GM12874 (cell line): ENCODE data around the gene CENPP.

Experiments
- CTCF ChIP-seq: IDR thresholded peaks from 2 replicates; pipeline ENCODE4 v1.5.1; 2011; ENCODE audit warnings: low read depth, mild to moderate bottlenecking, control low read depth, low read length, moderate library complexity; ENCODE audit not compliant: insufficient read depth

The CENPP gene

DNA sequence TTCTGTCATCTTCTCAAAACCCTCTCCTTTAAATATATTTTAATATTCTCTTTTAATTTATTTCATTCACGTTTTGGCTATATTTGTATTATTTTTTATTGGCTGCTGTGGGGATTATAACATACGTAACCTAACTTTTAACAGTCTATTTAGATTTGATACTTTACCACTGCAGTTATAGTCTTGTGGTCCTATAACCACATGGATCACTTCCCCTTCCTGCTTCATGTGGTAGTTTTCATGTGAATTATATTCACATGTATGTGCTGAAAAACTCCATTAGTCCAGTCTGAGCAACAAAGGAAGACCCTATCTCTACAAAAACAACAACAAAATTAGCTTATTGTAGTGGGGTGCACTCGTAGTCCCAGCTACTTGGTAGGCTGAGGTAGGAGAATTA is 34.3 kb downstream of the CENPP start:
- no peak for TF ChIP-seq CTCF

DNA sequence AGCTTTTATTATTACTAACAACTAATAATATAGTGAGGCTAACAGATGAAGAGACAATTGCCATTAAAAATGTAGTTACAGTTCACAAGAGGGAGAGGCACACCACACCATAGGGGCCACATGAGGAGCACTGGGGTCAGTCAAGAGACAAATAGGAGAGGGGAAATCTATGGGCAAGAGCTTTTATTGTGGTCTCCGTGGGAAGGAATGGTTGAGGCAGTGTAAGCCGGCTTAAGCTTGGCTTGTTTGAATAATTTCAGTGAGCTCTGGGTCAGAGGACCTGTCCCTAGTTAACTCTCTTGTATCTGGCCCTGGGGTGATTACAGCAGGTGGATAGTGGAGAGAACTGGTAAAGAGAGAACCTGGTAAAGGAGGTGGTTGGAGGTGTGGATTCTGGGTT is 43.3 kb downstream of the CENPP start:
- TF ChIP-seq CTCF = no peak

DNA sequence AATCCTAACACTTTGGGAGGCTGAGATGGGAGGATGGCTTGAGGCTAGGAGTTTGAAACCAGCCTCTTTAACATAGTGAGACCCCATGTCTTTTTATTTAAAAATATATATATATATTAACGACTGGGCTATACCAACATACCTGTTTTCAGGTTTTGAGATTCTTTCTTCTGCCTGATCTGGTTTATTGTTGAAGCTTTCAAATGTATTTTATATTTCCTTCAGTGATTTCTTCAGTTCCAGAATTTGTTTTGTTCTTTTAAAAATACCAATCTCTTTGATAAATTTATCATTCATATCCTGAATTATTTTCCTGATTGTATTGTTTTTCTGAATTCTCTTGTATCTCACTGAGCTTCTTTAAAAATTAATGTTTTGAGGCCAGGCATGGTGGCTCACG is 47.4 kb downstream of the CENPP start:
- no peak for TF ChIP-seq CTCF

GRCh38 chr9:92377876-92378275 is 52.1 kb downstream of the CENPP start:
- TF ChIP-seq CTCF = no peak

GRCh38 chr9:92378865-92379560 is 53.3 kb downstream of the CENPP start:
- TF ChIP-seq CTCF = no peak

DNA sequence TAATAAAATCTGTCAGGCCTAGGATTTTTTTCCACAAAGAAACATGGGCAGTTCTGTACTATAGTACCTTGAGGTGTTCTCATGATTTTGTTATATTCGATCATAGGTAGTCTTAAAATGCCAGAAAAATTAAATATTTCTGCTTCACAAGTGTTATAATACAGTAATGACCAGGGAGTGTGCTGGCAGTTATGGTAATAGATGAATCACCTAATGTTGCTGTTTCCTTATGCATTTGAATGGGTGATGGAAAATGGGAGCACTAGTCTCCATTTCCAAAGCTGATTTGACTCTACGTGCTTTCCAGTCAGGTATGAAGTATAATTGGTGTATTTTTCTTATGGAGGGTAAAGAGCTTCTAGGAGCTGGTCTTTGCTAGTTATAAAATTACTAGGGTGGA is 54.9 kb downstream of the CENPP start:
- no peak for TF ChIP-seq CTCF

DNA sequence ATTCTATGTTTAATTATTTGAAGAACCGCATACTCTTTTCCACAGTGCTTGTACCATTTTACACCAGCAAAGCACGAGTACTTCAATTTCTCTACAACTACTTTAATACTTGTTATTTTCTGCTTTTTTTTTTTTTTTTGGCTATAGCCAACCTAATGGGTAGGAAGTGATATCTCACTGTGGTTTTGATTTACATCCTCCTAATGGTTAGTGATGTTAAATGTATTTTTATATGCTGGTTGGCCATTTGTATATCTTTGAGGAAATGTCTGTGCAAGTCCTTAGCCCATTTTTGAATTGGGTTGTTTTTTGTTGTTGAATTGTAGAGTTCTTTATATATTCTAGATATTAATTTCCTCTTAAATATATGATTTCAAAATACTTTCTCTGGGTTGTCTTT is 56.0 kb downstream of the CENPP start:
- no peak for TF ChIP-seq CTCF
